ENCODE results near the gene PRICKLE2. TPM values are rescaled to one million over a fixed set of nuclear protein-coding genes. Genes with fewer than 3 reads are reported as not detected.

Gene PRICKLE2
- total RNA-seq, 1 donor from 2014 or later: 7.4 TPM

GRCh38 chr3:64254443-64254842 lies 29.2 kb upstream of the PRICKLE2 start:
- no peak for DNase-seq (ENCODE audit: extremely low read depth, low read depth, low spot score)

- no peak for DNase-seq (ENCODE audit: extremely low read depth, low read depth, low spot score)
These were observed 28.4 kb upstream of the PRICKLE2 start for GRCh38 chr3:64253689-64254088.

GRCh38 chr3:64251019-64251418 lies 25.8 kb upstream of the PRICKLE2 start:
- no peak for DNase-seq (ENCODE audit: extremely low read depth, low read depth, low spot score)

GRCh38 chr3:64247991-64248646 lies 22.9 kb upstream of the PRICKLE2 start:
- no peak for DNase-seq (ENCODE audit: extremely low read depth, low read depth, low spot score)

- DNase-seq (ENCODE audit: extremely low read depth, low read depth, low spot score): no peak
These were observed 19.0 kb upstream of the PRICKLE2 start for GRCh38 chr3:64244011-64244942.

GRCh38 chr3:64242435-64242834 lies 17.2 kb upstream of the PRICKLE2 start:
- DNase-seq (ENCODE audit: extremely low read depth, low read depth, low spot score): no peak

- no peak for DNase-seq (ENCODE audit: extremely low read depth, low read depth, low spot score)
These were observed 15.7 kb upstream of the PRICKLE2 start for GRCh38 chr3:64240959-64241358.

GRCh38 chr3:64240396-64240795 lies 15.1 kb upstream of the PRICKLE2 start:
- DNase-seq (ENCODE audit: extremely low read depth, low read depth, low spot score): no peak

GRCh38 chr3:64239841-64240240 lies 14.6 kb upstream of the PRICKLE2 start:
- DNase-seq (ENCODE audit: extremely low read depth, low read depth, low spot score): no peak

- no peak for DNase-seq (ENCODE audit: extremely low read depth, low read depth, low spot score)
These were observed 13.9 kb upstream of the PRICKLE2 start for GRCh38 chr3:64238971-64239667.

GRCh38 chr3:64237083-64237482 lies 11.8 kb upstream of the PRICKLE2 start:
- no peak for DNase-seq (ENCODE audit: extremely low read depth, low read depth, low spot score)

- DNase-seq (ENCODE audit: extremely low read depth, low read depth, low spot score): no peak
These were observed 10.3 kb upstream of the PRICKLE2 start for GRCh38 chr3:64235605-64236004.

GRCh38 chr3:64234571-64234970 lies 9.3 kb upstream of the PRICKLE2 start:
- no peak for DNase-seq (ENCODE audit: extremely low read depth, low read depth, low spot score)

- no peak for DNase-seq (ENCODE audit: extremely low read depth, low read depth, low spot score)
These were observed 7.6 kb upstream of the PRICKLE2 start for GRCh38 chr3:64232821-64233220.

- DNase-seq (ENCODE audit: extremely low read depth, low read depth, low spot score): no peak
These were observed 4.6 kb upstream of the PRICKLE2 start for GRCh38 chr3:64229903-64230302.

- no peak for DNase-seq (ENCODE audit: extremely low read depth, low read depth, low spot score)
These were observed 2.8 kb upstream of the PRICKLE2 start for GRCh38 chr3:64228110-64228509.

GRCh38 chr3:64226730-64227129 lies 1.5 kb upstream of the PRICKLE2 start:
- no peak for DNase-seq (ENCODE audit: extremely low read depth, low read depth, low spot score)

- no peak for DNase-seq (ENCODE audit: extremely low read depth, low read depth, low spot score)
These were observed 631 bp upstream of the PRICKLE2 start for GRCh38 chr3:64225695-64226499.

- DNase-seq (ENCODE audit: extremely low read depth, low read depth, low spot score): no peak
These were observed 1.2 kb downstream of the PRICKLE2 start for GRCh38 chr3:64223791-64224745.

Measured in glomerular endothelial cell (primary cell).